HTERT RPE-1 (cell line): Measurements from ENCODE around the gene LNX1.

Source experiments
- in situ Hi-C: fragments of 300-500 bp; cut with MboI; formaldehyde crosslinking; loops from 4 replicates; pipeline ENCODE4 v1.14.3; 2020; ENCODE audit warnings: low sequenced_read_pairs

Gene LNX1

GRCh38 chr4:53601251-53601764, 10.0 kb upstream of the LNX1 start:
- in situ Hi-C loops = no loop called here

- in situ Hi-C loops = no loop called here
Measured at GRCh38 chr4:53599632-53600031, 8.3 kb upstream of the LNX1 start.

DNA sequence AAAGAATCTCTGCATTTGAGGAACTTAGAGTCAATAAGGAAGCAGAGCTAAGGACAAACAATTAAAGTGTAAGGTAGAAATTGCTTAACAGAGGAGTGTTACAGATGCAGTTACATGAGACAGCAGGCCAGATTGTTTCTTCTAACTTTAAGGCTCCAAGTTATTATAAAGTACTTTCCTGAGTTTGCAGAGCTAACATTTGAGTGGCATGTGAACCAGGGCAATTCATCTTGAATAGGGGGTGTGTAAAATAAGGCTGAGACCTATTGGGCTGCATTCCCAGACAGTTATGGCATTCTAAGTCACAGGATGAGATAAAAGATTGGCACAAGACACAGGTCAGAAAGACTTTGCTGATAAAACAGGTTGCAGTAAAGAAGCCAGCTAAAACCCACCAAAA, 7.6 kb upstream of the LNX1 start:
- in situ Hi-C loops = no loop called here

DNA sequence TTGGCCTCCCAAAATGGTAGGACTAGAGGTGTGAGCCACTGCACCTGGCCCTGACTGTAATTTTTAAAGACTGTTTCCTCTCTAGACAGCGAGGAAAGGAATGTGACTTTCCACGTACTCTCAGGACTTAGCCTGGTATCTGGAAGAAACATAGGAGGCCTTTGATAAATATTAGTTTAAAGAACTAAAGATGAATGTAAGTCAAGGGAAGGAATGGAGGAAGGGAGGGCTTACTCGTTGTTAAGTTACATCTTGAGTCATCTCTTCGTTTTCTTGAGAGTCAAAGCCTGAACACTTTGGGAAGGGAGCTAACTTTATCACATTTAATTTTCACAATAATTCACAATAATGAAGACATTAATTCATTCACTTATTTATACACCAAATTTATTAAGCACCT, 7.2 kb upstream of the LNX1 start:
- in situ Hi-C loops = no loop called here

GRCh38 chr4:53596901-53597300, 5.6 kb upstream of the LNX1 start:
- in situ Hi-C loops = no loop called here

DNA sequence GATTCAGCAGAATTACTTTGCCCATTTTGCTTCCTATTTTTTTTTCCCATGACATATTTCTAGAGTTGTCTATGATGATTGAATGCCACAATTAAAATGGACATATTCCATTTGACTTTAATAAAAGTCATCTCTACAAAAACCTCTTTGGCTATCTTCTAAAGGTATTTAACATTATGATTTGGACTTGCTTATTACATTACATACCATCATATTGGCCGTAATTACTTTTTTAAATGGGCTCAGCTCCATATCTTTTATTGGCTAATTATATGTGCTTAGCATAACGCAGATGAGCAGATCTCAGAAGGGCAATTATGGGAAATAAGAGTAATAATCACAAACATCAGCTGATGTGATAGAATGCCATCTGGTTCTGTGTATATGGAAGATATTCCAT, 4.5 kb upstream of the LNX1 start:
- in situ Hi-C loops = no loop called here

DNA sequence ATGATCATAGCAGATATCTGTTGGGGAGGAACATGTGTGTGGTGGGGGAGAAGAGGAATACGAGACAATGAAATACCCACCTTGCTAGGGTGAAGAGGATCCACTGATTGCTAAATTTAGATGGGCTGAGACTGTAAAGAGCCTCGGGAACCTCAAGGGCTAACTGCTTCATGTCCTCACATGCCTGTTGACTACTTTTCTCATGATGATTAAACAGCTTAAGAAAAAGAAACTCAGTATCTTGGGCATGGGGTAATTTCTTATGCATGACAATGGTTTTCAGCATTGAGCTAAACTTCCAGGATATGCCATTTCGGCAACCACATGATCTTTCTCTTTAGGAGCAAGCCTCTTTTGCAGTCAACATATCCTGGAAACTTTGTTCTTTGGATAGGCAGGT, 3.9 kb upstream of the LNX1 start:
- in situ Hi-C loops = no loop called here

DNA sequence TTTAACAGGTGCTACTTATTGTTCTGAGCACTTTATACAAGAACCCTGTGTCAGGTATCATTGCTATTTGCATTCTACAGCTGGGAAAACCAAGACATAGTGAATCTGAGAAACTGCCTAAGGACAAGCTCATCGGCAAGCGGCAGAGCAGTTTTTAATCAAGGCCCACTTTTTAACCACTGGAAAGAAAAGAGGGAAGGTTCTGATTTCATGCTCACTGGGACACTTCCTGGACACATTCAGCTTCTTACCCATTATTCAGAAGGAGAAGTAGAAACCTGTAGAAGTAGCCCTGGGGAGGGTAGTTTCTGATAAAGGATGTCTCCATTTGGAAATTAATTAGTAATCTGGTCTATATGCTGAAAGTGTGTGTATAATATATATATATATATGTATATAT, 2.5 kb upstream of the LNX1 start:
- in situ Hi-C loops = no loop called here

- in situ Hi-C loops = no loop called here
Measured at GRCh38 chr4:53592686-53593501, 1.6 kb upstream of the LNX1 start.

- in situ Hi-C loops = no loop called here
Measured at GRCh38 chr4:53592122-53592521, 836 bp upstream of the LNX1 start.

DNA sequence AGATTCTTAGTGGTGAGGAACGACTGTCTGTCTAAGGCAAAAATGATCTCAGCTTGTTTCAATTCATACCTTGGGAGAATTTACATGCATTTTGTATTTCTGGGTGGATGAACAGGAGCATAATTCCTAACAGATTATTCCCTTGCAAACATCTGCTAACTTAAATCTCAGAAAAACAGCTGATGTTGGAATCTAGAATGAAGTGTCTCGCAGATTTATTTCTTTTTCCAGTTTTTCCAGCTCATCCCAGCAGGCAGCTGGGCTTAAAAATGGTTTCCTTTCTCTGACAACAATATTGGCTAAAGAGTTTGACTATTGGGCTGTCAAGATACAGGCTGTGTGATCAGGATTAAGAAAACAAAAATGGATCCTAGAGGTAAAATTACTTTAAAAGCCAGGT, 1.1 kb downstream of the LNX1 start:
- in situ Hi-C loops = no loop called here

GRCh38 chr4:53589511-53589910, 1.8 kb downstream of the LNX1 start:
- in situ Hi-C loops = no loop called here

- in situ Hi-C loops = no loop called here
Measured at GRCh38 chr4:53587135-53587534, 4.2 kb downstream of the LNX1 start.

DNA sequence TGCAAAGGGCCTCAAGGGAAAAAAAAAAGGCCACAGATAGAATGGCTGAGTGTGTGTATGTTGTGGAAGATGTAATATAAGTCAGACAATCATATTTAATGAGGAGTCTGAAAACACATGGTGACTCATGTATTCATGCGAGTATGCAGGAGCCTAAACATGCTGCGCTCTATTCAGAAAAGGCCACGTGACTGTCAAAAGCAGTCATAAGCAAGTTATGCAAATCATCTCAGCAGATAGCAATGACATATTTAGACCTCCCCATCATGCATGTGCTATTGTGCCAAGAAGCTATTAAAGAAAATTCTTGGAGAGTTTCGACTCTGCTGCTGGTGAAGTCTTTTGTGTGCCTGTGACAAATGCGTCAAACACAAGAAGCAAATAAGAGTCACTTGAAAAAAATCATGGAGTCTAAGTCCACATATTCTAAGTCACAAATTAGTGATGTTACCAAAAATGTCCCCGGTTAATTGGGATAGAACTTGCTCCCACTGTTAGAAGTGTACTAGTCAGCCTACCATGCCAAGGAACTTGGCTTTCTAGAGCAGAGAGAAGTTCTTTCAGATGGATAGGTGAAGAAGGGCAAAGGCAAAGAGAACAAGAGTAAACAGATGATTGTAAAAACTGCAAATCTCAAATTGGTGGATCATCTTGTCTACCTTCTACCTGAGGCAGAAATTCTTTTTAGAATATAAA, 5.0 kb downstream of the LNX1 start:
- in situ Hi-C loops = no loop called here

- in situ Hi-C loops = no loop called here
Measured at GRCh38 chr4:53584658-53585057, 6.6 kb downstream of the LNX1 start.

- in situ Hi-C loops = no loop called here
Measured at GRCh38 chr4:53583513-53583912, 7.8 kb downstream of the LNX1 start.

DNA sequence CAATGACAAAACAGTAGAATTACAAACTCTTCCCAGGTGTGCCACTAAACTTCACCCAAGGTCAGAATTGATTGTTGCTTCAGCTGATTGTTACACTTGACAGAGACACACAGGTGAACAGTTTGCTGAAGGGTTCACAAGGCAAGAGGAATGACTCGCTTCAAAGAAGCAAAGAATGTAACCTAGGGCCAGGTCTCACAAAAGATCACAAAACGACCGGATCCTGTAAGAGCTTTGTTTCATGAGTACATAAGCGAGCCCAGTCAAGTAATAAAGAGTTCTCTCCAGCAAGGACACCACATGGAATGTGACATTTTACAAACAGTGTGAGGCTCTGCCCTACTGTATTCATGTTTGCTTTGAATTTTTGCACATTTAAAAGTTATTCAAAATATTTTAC, 9.1 kb downstream of the LNX1 start:
- in situ Hi-C loops = no loop called here

DNA sequence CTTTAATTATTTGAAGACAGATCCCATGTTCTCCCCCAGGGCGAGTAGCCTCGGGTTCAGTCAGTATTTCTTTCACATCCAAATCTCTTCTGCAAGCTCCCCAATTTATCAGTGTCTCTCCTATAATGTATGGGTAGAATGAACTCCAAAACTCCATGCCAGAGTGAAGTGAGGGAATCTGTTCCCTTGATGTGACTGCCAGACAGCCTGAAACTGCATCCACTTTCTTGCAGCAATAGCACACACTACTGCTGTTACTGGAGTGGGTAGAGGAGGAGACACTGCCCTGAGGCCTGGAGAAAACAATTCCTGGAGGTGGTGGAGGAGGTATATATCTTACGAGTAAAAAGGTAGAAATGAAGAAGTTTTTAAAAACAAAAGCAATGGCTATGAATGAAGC, 11.0 kb downstream of the LNX1 start:
- in situ Hi-C loops = no loop called here

DNA sequence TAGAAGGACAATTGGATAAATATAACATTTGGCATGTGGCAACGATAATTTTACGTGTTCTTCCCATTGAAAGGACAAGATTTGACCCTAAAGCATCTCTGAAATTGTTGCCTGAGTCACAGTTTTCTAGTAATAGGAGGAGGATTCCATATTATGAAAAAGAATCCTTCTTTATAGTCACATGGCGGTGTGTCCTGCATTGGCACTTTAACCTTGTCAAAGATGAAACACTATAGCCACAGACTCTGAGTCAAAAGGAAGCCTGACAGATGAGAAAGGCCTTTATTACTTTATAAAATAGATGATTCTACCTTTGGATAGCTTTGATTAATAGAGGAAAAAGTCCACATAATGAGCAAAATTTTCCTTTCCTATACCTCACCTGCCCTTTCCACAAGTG, 11.5 kb downstream of the LNX1 start:
- in situ Hi-C loops = no loop called here

GRCh38 chr4:53576676-53577372, 14.5 kb downstream of the LNX1 start:
- in situ Hi-C loops = no loop called here

DNA sequence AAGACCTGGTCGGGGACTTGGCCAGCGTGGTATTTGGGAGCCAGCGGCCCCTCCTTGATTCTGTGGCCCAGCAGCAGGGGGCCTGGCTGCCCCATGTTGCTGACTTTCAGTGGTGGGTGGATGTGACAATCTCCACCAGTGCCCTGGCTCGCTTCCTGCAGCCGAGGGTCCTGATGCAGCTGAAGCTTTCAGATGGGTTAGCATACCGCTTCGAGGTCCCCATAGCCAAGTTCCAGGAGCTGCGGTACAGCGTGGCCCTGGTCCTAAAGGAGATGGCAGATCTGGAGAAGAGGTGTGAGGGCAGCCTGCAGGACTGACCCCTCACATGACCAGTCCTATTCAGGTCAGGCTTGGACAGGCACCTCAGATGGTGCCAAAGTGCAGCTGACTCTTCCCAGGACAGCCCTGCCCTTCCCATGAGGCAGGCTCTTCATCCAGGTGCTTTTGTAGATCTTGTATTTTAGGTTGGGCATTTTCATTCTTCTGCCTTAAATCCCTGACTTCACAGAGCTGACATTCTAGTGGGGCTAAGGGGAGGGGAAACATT, 15.1 kb downstream of the LNX1 start:
- in situ Hi-C loops = no loop called here
